ENCODE data around the gene TUBB1.

Gene TUBB1

GRCh38 chr20:59068534-59068933 is 49.3 kb downstream of the TUBB1 start:
- ChIA-PET POLR2A (no interaction called here), CTCF (interaction anchor here (1.0 kb wide), 1 partner anchor 19 kb away, joined by 4 read pairs; no protein-coding TSS in a partner anchor)
- Histone ChIP-seq H3K36me3 (ENCODE audit: control insufficient read depth in 2 of 2, insufficient read depth in 1 of 2, low read length in 2 of 2) (no peaks in the 10 kb centered on the region), H3K27ac (ENCODE audit: extremely low read depth, low read depth, low read length) (no peak overlapping the region), H3K4me3 (ENCODE audit: low read depth, low read length) (no peak overlapping the region), H3K4me1 (ENCODE audit: control insufficient read depth, insufficient read depth, low read length) (peaks cover 10% of the 10 kb centered on the region; the same call in 1 of the 2 replicates), H3K9me3 (ENCODE audit: control insufficient read depth, insufficient read depth, low read depth, low read length) (no peaks in the 10 kb centered on the region)
- no peak for TF ChIP-seq ZBTB11 (tag by site-specific recombination; conservative IDR thresholded peaks at IDR 0.05; ENCODE audit: low read depth)
- TF ChIP-seq ZNF169 (tag by site-specific recombination; IDR thresholded peaks at IDR 0.05), result no peak
- TF ChIP-seq ZNF548 (tag by site-specific recombination; IDR thresholded peaks at IDR 0.05), result peak; percentile 61; the same call in 1 of the 2 replicates
- TF ChIP-seq ZNF280C (tag by site-specific recombination; IDR thresholded peaks at IDR 0.05), result no peak
- no peak for TF ChIP-seq MYNN (tag by site-specific recombination; IDR thresholded peaks at IDR 0.05; ENCODE audit: borderline replicate concordance)

- POLR2A ChIA-PET, result no interaction called here
- Histone ChIP-seq H3K9me3 (ENCODE audit: control insufficient read depth, insufficient read depth, low read depth, low read length) (no peaks in the 10 kb centered on the region), H3K4me3 (ENCODE audit: low read depth, low read length) (no peak overlapping the region), H3K36me3 (ENCODE audit: control insufficient read depth in 2 of 2, insufficient read depth in 1 of 2, low read length in 2 of 2) (no peaks in the 10 kb centered on the region), H3K4me1 (ENCODE audit: control insufficient read depth, insufficient read depth, low read length) (peaks cover 7% of the 10 kb centered on the region; the same call in 1 of the 2 replicates), H3K27ac (ENCODE audit: extremely low read depth, low read depth, low read length) (no peak overlapping the region)
- CTCF ChIA-PET, result no interaction called here
- TF ChIP-seq ZNF169 (tag by site-specific recombination; IDR thresholded peaks at IDR 0.05), result no peak
- TF ChIP-seq ZBTB10 (tag by site-specific recombination; IDR thresholded peaks at IDR 0.05), result no peak
- no peak for TF ChIP-seq PRDM6 (tag by site-specific recombination; IDR thresholded peaks at IDR 0.05)
- TF ChIP-seq ZNF776 (tag by site-specific recombination; IDR thresholded peaks at IDR 0.05; ENCODE audit: borderline replicate concordance), result no peak
- no peak for TF ChIP-seq BCL11A (tag by site-specific recombination; IDR thresholded peaks at IDR 0.05; ENCODE audit: low read depth)
- TF ChIP-seq ZNF426 (tag by site-specific recombination; IDR thresholded peaks at IDR 0.05), result no peak
- TF ChIP-seq KLF16 (tag by site-specific recombination; IDR thresholded peaks at IDR 0.05), result no peak
- no peak for TF ChIP-seq ZNF37A (tag by site-specific recombination; IDR thresholded peaks at IDR 0.05)
- TF ChIP-seq BCL11B (tag by site-specific recombination; IDR thresholded peaks at IDR 0.05; ENCODE audit: low read depth), result no peak
- no peak for TF ChIP-seq ZNF623 (tag by site-specific recombination; IDR thresholded peaks at IDR 0.05)
- TF ChIP-seq ZBTB8A (tag by site-specific recombination; IDR thresholded peaks at IDR 0.05), result no peak
- no peak for TF ChIP-seq ZNF248 (tag by site-specific recombination; IDR thresholded peaks at IDR 0.05)
- TF ChIP-seq ZNF2 (tag by site-specific recombination; IDR thresholded peaks at IDR 0.05), result no peak
- no peak for TF ChIP-seq ZNF704 (tag by site-specific recombination; IDR thresholded peaks at IDR 0.05)
- no peak for TF ChIP-seq ZNF48 (tag by site-specific recombination; IDR thresholded peaks at IDR 0.05)
- TF ChIP-seq ZNF18 (tag by site-specific recombination; IDR thresholded peaks at IDR 0.05), result no peak
- no peak for TF ChIP-seq RBAK (tag by site-specific recombination; IDR thresholded peaks at IDR 0.05)
- TF ChIP-seq ZNF560 (tag by site-specific recombination; IDR thresholded peaks at IDR 0.05; ENCODE audit: borderline replicate concordance), result no peak
Observed at GRCh38 chr20:59069026-59069425, 49.8 kb downstream of the TUBB1 start.
